Erythroblast (primary cell): Measurements from ENCODE around the gene ANO10.

ENCODE experiments used
- GATA1 ChIP-seq: IDR thresholded peaks from 2 replicates; pipeline ENCODE4 v1.6.1; 2011; ENCODE audit warnings: low read depth, mild to moderate bottlenecking, control low read depth, low read length, moderate library complexity
- POLR2A ChIP-seq: IDR thresholded peaks from 2 replicates; pipeline ENCODE4 v1.6.1; 2011; ENCODE audit warnings: mild to moderate bottlenecking, low read length

- no peak for TF ChIP-seq POLR2A
- TF ChIP-seq GATA1 = no peak
Measured at GRCh38 chr3:43373560-43373928, 248.3 kb downstream of the ANO10 start.
